Activated CD4-positive, alpha-beta T cell treated with anti-CD3 and anti-CD28 coated beads for 4 hours (primary cell): ENCODE results near the gene LTBP1.
"Not testable (repeated sequence)": the region's sequence is repeated elsewhere in the genome, so short reads cannot be mapped to it uniquely, and the experiment has no call there.

Experiments
- DNase-seq, 2 donors: peaks; one replicate each; pipeline ENCODE4 v3.0.0-alpha.2; 2020

Gene LTBP1

GRCh38 chr2:33235559-33235958 lies 288.8 kb downstream of the LTBP1 start:
- DNase-seq = not testable (repeated sequence)

- no peak for DNase-seq
Measured at GRCh38 chr2:33236482-33237385, 290.0 kb downstream of the LTBP1 start.

GRCh38 chr2:33238111-33238510 lies 291.4 kb downstream of the LTBP1 start:
- DNase-seq = no peak

GRCh38 chr2:33240178-33240577 lies 293.4 kb downstream of the LTBP1 start:
- no peak for DNase-seq

GRCh38 chr2:33241072-33241471 lies 294.3 kb downstream of the LTBP1 start:
- DNase-seq = no peak

GRCh38 chr2:33241581-33241980 lies 294.8 kb downstream of the LTBP1 start:
- no peak for DNase-seq

GRCh38 chr2:33242845-33243244 lies 296.1 kb downstream of the LTBP1 start:
- no peak for DNase-seq

- no peak for DNase-seq
Measured at GRCh38 chr2:33246432-33246831, 299.7 kb downstream of the LTBP1 start.

- no peak for DNase-seq
Measured at GRCh38 chr2:33247365-33247764, 300.6 kb downstream of the LTBP1 start.

GRCh38 chr2:33250417-33251029 lies 303.8 kb downstream of the LTBP1 start:
- no peak for DNase-seq

- no peak for DNase-seq
Measured at GRCh38 chr2:33256162-33256755, 309.5 kb downstream of the LTBP1 start.

- DNase-seq = no peak
Measured at GRCh38 chr2:33258387-33258786, 311.6 kb downstream of the LTBP1 start.

- no peak for DNase-seq
Measured at GRCh38 chr2:33262097-33262496, 315.3 kb downstream of the LTBP1 start.

- no peak for DNase-seq
Measured at GRCh38 chr2:33264766-33265165, 318.0 kb downstream of the LTBP1 start.

GRCh38 chr2:33265584-33266338 lies 319.0 kb downstream of the LTBP1 start:
- DNase-seq = no peak

- no peak for DNase-seq
Measured at GRCh38 chr2:33266467-33266866, 319.7 kb downstream of the LTBP1 start.

GRCh38 chr2:33267043-33267442 lies 320.3 kb downstream of the LTBP1 start:
- no peak for DNase-seq

GRCh38 chr2:33267756-33268155 lies 321.0 kb downstream of the LTBP1 start:
- no peak for DNase-seq

- DNase-seq = no peak
Measured at GRCh38 chr2:33268246-33268831, 321.6 kb downstream of the LTBP1 start.

GRCh38 chr2:33272001-33272400 lies 325.2 kb downstream of the LTBP1 start:
- no peak for DNase-seq

GRCh38 chr2:33273479-33273878 lies 326.7 kb downstream of the LTBP1 start:
- no peak for DNase-seq

- DNase-seq = no peak
Measured at GRCh38 chr2:33274524-33274923, 327.8 kb downstream of the LTBP1 start.
